ENCODE data around the gene SYCP2.

DNA sequence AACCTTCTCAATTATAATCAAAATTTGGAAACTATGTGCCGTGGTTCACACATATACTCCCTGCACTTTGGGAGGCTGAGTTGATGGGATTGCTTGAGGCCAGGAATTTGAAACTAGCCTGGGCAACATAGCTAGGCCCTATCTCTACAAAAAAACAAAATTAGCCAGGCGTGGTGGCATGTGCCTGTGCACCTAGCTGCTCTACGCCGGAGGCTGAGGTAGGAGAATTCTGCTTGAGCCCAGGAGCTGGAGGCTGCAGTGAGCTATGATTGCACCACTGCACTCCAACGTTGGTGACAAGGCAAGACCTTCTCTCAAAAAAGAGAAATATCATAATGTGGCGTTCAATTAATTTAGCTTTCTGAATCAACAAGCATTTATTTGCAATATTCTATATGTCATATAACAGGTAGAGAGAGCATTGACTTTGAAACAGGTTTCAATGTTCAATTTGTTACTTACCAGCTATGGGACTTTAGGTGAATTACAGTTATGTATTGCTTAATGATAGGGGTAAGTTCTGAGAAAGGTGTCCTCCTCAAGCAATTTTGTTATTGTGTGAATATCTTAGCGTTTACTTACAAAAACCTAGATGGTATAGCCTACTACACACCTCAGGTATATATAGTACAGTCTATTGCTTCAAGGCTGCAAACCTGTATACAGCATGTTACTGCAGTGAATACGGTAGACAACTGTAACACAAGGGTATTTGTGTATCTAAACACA, 2.2 kb upstream of the SYCP2 start:
- TF ChIP-seq, protein P1, sequence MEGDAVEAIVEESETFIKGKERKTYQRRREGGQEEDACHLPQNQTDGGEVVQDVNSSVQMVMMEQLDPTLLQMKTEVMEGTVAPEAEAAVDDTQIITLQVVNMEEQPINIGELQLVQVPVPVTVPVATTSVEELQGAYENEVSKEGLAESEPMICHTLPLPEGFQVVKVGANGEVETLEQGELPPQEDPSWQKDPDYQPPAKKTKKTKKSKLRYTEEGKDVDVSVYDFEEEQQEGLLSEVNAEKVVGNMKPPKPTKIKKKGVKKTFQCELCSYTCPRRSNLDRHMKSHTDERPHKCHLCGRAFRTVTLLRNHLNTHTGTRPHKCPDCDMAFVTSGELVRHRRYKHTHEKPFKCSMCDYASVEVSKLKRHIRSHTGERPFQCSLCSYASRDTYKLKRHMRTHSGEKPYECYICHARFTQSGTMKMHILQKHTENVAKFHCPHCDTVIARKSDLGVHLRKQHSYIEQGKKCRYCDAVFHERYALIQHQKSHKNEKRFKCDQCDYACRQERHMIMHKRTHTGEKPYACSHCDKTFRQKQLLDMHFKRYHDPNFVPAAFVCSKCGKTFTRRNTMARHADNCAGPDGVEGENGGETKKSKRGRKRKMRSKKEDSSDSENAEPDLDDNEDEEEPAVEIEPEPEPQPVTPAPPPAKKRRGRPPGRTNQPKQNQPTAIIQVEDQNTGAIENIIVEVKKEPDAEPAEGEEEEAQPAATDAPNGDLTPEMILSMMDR (IDR thresholded peaks at IDR 0.05), result no peak
- no peak for TF ChIP-seq POLR2A (IDR thresholded peaks at IDR 0.05)
- TF ChIP-seq POLR2AphosphoS5 (IDR thresholded peaks at IDR 0.05), result no peak
